ENCODE measurements around the gene LRP1-AS. TPM values are rescaled to one million over a fixed set of nuclear protein-coding genes. Genes with fewer than 3 reads are reported as not detected.

Gene LRP1-AS
- total RNA-seq, 1 experiment from 2014 or later, result not detected

GRCh38 chr12:57128519-57129247, 18.7 kb downstream of the LRP1-AS start:
- peak overlapping the region; percentile 75 for H3K4me2 ChIP-seq (ENCODE audit: low read depth, low read length, poor library complexity, severe bottlenecking)
- DNase-seq, result no peak
- no peak overlapping the region for H3K27ac ChIP-seq (ENCODE audit: low read length)
- H3K36me3 ChIP-seq (ENCODE audit: insufficient read depth, low read length), result no peaks in the 10 kb centered on the region
- no peaks in the 10 kb centered on the region for H4K20me1 ChIP-seq (ENCODE audit: insufficient read depth, low read depth, low read length)
- peak overlapping the region; percentile 69; the same call in 1 of the 2 replicates for H3K4me3 ChIP-seq (ENCODE audit: low read length)
- H3K4me1 ChIP-seq (ENCODE audit: low read length), result peaks cover 12% of the 10 kb centered on the region
- peak overlapping the region; percentile 72 for H3K9ac ChIP-seq (ENCODE audit: low read length)
- peaks cover 4% of the 10 kb centered on the region; the same call in 1 of the 2 replicates for H3K9me3 ChIP-seq (ENCODE audit: low read length)
- no peaks in the 10 kb centered on the region for H3K27me3 ChIP-seq (ENCODE audit: low read length)
- no peak overlapping the region for H2AFZ ChIP-seq (ENCODE audit: low read length)
- no peaks in the 10 kb centered on the region for H3K9me2 ChIP-seq (replicated peaks; ENCODE audit: insufficient read depth, low read length)
- no peaks in the 10 kb centered on the region for H3K79me2 ChIP-seq (ENCODE audit: low read length)

DNA sequence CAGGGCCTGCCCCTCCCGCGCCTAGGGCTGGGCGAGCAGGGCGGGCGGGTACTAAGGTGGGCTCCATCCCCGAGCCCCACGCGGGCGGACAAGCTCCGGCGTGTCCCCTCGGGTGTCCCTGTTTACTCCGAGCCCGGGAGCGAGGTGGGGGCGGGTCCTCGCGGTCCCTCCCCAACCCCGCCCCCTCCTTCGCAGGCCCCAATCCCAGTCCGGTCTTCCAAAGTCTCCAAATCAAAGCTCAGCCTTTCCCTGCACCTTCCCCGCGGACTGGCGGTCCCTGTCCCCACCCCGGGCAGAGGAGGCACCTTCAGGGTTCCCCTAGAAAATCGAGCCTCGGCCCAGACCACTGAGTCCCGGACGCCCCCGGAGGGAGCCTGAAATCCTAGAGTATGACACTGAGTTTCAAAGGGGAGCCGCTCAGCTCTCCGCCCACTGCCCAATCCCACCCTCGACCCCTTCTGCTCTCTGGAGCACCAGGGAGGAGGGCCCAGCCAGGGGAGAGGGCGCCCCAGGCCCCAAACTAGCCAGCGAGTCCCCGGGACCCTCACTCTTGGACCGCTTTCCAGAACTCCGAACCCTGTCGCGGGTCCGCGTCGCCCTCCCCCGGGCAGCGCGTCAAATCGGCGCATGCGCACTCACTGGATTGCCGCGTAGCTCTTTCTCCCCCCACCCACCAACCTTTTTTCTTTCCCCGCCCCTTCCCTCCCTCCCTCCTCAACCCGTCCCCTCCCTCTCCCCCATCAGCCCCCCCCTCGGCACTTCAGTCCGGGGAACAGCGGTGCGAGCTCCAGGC, 19.5 kb downstream of the LRP1-AS start, which contains the start of gene LRP1:
TSS of gene LRP1 (plus strand) at position 758 of the 793 bp plus-strand sequence. CDS start 482 bp downstream, outside the sequence.
- Histone ChIP-seq H3K4me1 (ENCODE audit: low read length) (peaks cover 12% of the 10 kb centered on the region), H3K27me3 (ENCODE audit: low read length) (no peaks in the 10 kb centered on the region), H3K79me2 (ENCODE audit: low read length) (no peaks in the 10 kb centered on the region), H3K9me2 (replicated peaks; ENCODE audit: insufficient read depth, low read length) (no peaks in the 10 kb centered on the region), H3K27ac (ENCODE audit: low read length) (no peak within 1 kb of the TSS), H3K4me3 (ENCODE audit: low read length) (peak within 1 kb of the TSS; percentile 69), H3K9me3 (ENCODE audit: low read length) (peaks cover 4% of the 10 kb centered on the region; the same call in 1 of the 2 replicates), H2AFZ (ENCODE audit: low read length) (peak within 1 kb of the TSS; percentile 72), H3K9ac (ENCODE audit: low read length) (peak within 1 kb of the TSS; percentile 72), H3K36me3 (ENCODE audit: insufficient read depth, low read length) (no peaks in the 10 kb centered on the region), H3K4me2 (ENCODE audit: low read depth, low read length, poor library complexity, severe bottlenecking) (peak within 1 kb of the TSS; percentile 75), H4K20me1 (ENCODE audit: insufficient read depth, low read depth, low read length) (no peaks in the 10 kb centered on the region)
- peak; percentile 75 for DNase-seq

DNA sequence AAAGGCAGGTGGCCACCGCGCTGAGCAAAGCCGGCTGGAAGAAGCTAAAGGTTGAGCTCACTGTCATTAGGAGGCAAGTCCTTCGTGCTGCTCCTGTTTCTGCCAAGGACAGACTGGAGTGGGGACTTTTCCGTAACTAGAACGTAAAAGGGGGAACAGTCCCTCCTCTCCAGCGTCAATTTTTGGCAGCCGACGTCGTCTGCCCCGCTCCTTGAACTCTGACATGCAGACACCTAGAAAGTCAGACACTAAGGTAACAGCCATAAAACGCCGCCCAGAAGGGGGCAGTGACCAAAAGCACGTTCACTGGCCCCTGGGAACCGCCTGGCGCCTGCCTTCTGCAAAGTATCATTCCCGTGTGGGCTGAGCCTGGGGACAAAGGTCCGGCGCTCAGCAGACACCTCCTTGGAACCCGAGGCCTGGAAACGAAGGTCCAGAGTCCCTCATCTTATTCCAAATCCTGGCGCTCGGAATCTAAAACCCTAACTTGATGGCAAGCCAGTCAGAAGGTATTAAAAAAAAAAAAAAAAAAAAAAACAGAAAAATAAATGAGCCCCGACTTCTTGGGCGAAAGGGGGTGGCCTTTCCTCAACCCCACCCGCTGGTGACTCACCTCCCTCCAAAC, 20.2 kb downstream of the LRP1-AS start:
- H3K4me3 ChIP-seq (ENCODE audit: low read length), result peak overlapping the region; percentile 69
- H3K79me2 ChIP-seq (ENCODE audit: low read length), result no peaks in the 10 kb centered on the region
- H2AFZ ChIP-seq (ENCODE audit: low read length), result peak overlapping the region; percentile 72; the same call in 1 of the 2 replicates
- peaks cover 6% of the 10 kb centered on the region; the same call in 1 of the 2 replicates for H3K9me3 ChIP-seq (ENCODE audit: low read length)
- no peaks in the 10 kb centered on the region for H3K9me2 ChIP-seq (replicated peaks; ENCODE audit: insufficient read depth, low read length)
- no peaks in the 10 kb centered on the region for H4K20me1 ChIP-seq (ENCODE audit: insufficient read depth, low read depth, low read length)
- DNase-seq, result peak; percentile 75
- no peaks in the 10 kb centered on the region for H3K27me3 ChIP-seq (ENCODE audit: low read length)
- H3K4me1 ChIP-seq (ENCODE audit: low read length), result peaks cover 12% of the 10 kb centered on the region
- peak overlapping the region; percentile 75 for H3K4me2 ChIP-seq (ENCODE audit: low read depth, low read length, poor library complexity, severe bottlenecking)
- H3K36me3 ChIP-seq (ENCODE audit: insufficient read depth, low read length), result no peaks in the 10 kb centered on the region
- H3K9ac ChIP-seq (ENCODE audit: low read length), result peak overlapping the region; percentile 72
- no peak overlapping the region for H3K27ac ChIP-seq (ENCODE audit: low read length)

GRCh38 chr12:57126561-57126960, 20.9 kb downstream of the LRP1-AS start:
- no peaks in the 10 kb centered on the region for H3K79me2 ChIP-seq (ENCODE audit: low read length)
- no peak for DNase-seq
- H3K9me3 ChIP-seq (ENCODE audit: low read length), result peaks cover 7% of the 10 kb centered on the region; the same call in 1 of the 2 replicates
- no peak overlapping the region for H3K4me2 ChIP-seq (ENCODE audit: low read depth, low read length, poor library complexity, severe bottlenecking)
- peaks cover 12% of the 10 kb centered on the region for H3K4me1 ChIP-seq (ENCODE audit: low read length)
- no peaks in the 10 kb centered on the region for H3K27me3 ChIP-seq (ENCODE audit: low read length)
- H2AFZ ChIP-seq (ENCODE audit: low read length), result no peak overlapping the region
- H3K9me2 ChIP-seq (replicated peaks; ENCODE audit: insufficient read depth, low read length), result no peaks in the 10 kb centered on the region
- H3K9ac ChIP-seq (ENCODE audit: low read length), result no peak overlapping the region
- H3K36me3 ChIP-seq (ENCODE audit: insufficient read depth, low read length), result no peaks in the 10 kb centered on the region
- H4K20me1 ChIP-seq (ENCODE audit: insufficient read depth, low read depth, low read length), result no peaks in the 10 kb centered on the region
- no peak overlapping the region for H3K4me3 ChIP-seq (ENCODE audit: low read length)
- H3K27ac ChIP-seq (ENCODE audit: low read length), result no peak overlapping the region

GRCh38 chr12:57126061-57126460, 21.4 kb downstream of the LRP1-AS start:
- Histone ChIP-seq H3K36me3 (ENCODE audit: insufficient read depth, low read length) (no peaks in the 10 kb centered on the region), H3K27ac (ENCODE audit: low read length) (no peak overlapping the region), H3K4me1 (ENCODE audit: low read length) (peaks cover 12% of the 10 kb centered on the region), H2AFZ (ENCODE audit: low read length) (no peak overlapping the region), H3K4me3 (ENCODE audit: low read length) (no peak overlapping the region), H3K4me2 (ENCODE audit: low read depth, low read length, poor library complexity, severe bottlenecking) (no peak overlapping the region), H3K79me2 (ENCODE audit: low read length) (no peaks in the 10 kb centered on the region), H3K27me3 (ENCODE audit: low read length) (no peaks in the 10 kb centered on the region), H4K20me1 (ENCODE audit: insufficient read depth, low read depth, low read length) (no peaks in the 10 kb centered on the region), H3K9me2 (replicated peaks; ENCODE audit: insufficient read depth, low read length) (no peaks in the 10 kb centered on the region), H3K9me3 (ENCODE audit: low read length) (peaks cover 7% of the 10 kb centered on the region; the same call in 1 of the 2 replicates), H3K9ac (ENCODE audit: low read length) (no peak overlapping the region)
- DNase-seq, result no peak

DNA sequence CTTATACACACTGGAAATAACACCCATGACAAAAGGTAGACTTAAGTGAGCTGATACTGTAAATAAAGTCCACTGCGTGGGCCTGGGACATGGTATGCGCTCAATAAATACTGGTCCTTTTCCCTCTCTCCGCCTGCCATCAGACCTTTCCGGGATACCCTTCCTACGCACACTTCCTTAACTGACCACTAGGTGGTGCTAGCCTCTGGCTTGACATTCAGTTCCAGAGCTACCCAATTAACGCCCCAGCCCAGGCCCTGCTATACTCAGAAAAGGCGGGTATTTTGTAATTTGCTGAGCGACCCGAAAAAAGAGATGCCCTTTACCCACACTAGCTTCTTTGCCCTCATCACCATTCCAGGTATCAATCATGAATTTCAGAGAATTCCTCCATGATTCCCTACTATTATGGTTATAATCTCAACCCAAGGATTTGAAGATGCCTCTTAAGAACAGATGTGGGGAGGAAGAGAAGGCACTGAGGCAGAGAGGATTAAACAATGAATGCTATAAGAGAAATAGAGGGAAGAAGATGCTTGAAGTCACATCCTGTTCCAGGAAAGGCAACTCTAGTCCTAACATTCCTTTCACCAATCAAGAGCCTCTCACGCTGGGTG, 23.1 kb downstream of the LRP1-AS start:
- Histone ChIP-seq H3K9me3 (ENCODE audit: low read length) (peaks cover 7% of the 10 kb centered on the region; the same call in 1 of the 2 replicates), H2AFZ (ENCODE audit: low read length) (no peak overlapping the region), H3K27ac (ENCODE audit: low read length) (no peak overlapping the region), H3K4me1 (ENCODE audit: low read length) (peaks cover 15% of the 10 kb centered on the region), H3K4me3 (ENCODE audit: low read length) (no peak overlapping the region), H4K20me1 (ENCODE audit: insufficient read depth, low read depth, low read length) (no peaks in the 10 kb centered on the region), H3K27me3 (ENCODE audit: low read length) (no peaks in the 10 kb centered on the region), H3K9me2 (replicated peaks; ENCODE audit: insufficient read depth, low read length) (no peaks in the 10 kb centered on the region), H3K4me2 (ENCODE audit: low read depth, low read length, poor library complexity, severe bottlenecking) (no peak overlapping the region), H3K79me2 (ENCODE audit: low read length) (no peaks in the 10 kb centered on the region), H3K36me3 (ENCODE audit: insufficient read depth, low read length) (no peaks in the 10 kb centered on the region), H3K9ac (ENCODE audit: low read length) (no peak overlapping the region)
- DNase-seq, result peak; percentile 92

DNA sequence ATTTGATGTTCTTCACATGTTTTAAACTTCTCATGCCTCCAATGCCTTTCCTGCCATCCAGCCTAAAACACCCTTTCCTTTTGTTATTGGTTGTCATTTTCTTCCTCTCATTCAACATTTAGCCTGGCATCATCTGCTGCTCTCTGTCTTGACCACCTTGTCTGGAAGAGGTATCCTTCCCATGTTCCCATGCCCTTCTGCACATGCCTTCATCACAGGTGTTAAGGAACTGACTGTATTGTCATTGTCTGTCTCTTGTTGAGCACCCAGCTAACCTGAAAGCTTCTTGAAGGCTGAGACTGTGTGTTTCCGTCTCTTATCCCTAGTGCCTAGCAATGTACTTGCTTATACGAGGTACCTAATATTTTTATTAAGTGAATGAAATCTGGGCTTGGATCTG, 23.6 kb downstream of the LRP1-AS start:
- no peak overlapping the region for H2AFZ ChIP-seq (ENCODE audit: low read length)
- no peak overlapping the region for H3K4me3 ChIP-seq (ENCODE audit: low read length)
- no peaks in the 10 kb centered on the region for H3K79me2 ChIP-seq (ENCODE audit: low read length)
- H3K27me3 ChIP-seq (ENCODE audit: low read length), result no peaks in the 10 kb centered on the region
- no peaks in the 10 kb centered on the region for H4K20me1 ChIP-seq (ENCODE audit: insufficient read depth, low read depth, low read length)
- no peak for DNase-seq
- no peak overlapping the region for H3K4me2 ChIP-seq (ENCODE audit: low read depth, low read length, poor library complexity, severe bottlenecking)
- no peaks in the 10 kb centered on the region for H3K36me3 ChIP-seq (ENCODE audit: insufficient read depth, low read length)
- no peaks in the 10 kb centered on the region for H3K9me2 ChIP-seq (replicated peaks; ENCODE audit: insufficient read depth, low read length)
- peaks cover 7% of the 10 kb centered on the region; the same call in 1 of the 2 replicates for H3K9me3 ChIP-seq (ENCODE audit: low read length)
- H3K4me1 ChIP-seq (ENCODE audit: low read length), result peaks cover 21% of the 10 kb centered on the region
- H3K9ac ChIP-seq (ENCODE audit: low read length), result no peak overlapping the region
- no peak overlapping the region for H3K27ac ChIP-seq (ENCODE audit: low read length)
